HG02981 (cell line): ENCODE data around the gene PTCH1.

Source experiments
- ATAC-seq: cut with Tn5 transposase; IDR thresholded peaks from one replicate; pipeline ENCODE4 v1.9.1; 2021; ENCODE audit warnings: mild to moderate bottlenecking, moderate library complexity; ENCODE audit not compliant: unreplicated experiment

The PTCH1 gene

GRCh38 chr9:95499847-95500246, 16.9 kb downstream of the PTCH1 start:
- ATAC-seq = no peak

- ATAC-seq = no peak
These were observed 17.6 kb downstream of the PTCH1 start for GRCh38 chr9:95499046-95499676.

GRCh38 chr9:95498641-95499040, 18.1 kb downstream of the PTCH1 start:
- no peak for ATAC-seq

- ATAC-seq = no peak
These were observed 19.0 kb downstream of the PTCH1 start for GRCh38 chr9:95497772-95498171.

GRCh38 chr9:95496687-95497086, 20.1 kb downstream of the PTCH1 start:
- no peak for ATAC-seq

DNA sequence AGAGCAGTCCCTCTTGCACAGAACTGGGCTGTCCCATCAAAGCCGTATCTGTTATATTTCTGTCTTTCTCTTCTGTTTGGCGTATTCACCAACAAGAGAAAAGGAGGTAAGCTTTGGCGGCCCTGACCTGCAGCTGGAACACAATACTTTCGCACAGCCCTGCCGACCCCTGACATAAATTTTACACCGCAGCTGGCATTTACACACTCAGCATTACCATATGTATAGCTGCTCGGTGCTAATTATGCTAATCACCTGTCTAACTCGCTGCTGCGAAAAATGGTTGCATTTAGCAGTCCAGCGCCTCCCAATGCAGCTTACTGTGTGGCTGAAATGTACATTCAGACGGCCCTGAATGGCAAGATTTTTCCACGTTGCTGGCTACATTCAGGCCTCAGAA, 20.8 kb downstream of the PTCH1 start:
- ATAC-seq = no peak

DNA sequence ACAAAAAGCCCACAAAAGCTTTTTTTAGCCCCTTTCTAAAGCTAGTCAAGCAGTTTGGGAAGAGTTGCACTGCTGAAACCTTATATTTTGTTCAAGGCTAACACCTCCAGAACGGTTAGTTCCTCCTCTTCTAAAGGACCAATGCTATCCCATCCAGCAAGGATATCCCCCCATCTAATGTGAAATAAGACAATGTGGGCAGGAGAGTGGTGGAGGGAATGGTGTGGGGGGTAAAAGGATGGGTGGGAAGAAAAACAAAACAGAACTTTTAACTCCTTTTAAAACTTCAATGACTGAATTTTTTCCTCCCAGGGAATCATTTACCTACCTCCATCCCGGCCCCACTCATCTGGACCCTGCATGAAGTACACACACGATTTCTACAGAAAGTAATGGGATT, 21.2 kb downstream of the PTCH1 start:
- ATAC-seq = no peak

GRCh38 chr9:95494416-95495371, 22.1 kb downstream of the PTCH1 start:
- ATAC-seq = peak; percentile 88

GRCh38 chr9:95494022-95494415, 22.8 kb downstream of the PTCH1 start:
- ATAC-seq = no peak

DNA sequence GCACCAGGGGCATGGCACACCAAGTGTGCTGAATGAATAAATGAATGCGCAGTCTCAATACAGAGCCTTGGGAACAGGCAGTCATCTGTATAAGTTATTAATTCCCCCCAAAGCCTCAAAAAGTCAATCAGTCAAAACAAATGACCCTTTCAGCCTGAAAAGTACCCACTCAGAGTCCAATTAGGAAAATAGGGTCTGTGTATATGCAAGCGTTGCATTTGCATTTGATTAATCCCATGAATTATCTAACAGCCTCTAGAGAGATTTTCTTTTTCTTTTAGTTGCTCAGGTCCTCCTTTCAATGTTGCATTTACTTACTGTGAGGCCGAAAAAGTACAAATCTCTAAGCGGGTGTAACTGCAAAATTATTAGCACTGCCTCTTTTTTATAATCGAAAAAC, 23.4 kb downstream of the PTCH1 start:
- no peak for ATAC-seq

GRCh38 chr9:95491543-95492320, 25.0 kb downstream of the PTCH1 start:
- no peak for ATAC-seq

DNA sequence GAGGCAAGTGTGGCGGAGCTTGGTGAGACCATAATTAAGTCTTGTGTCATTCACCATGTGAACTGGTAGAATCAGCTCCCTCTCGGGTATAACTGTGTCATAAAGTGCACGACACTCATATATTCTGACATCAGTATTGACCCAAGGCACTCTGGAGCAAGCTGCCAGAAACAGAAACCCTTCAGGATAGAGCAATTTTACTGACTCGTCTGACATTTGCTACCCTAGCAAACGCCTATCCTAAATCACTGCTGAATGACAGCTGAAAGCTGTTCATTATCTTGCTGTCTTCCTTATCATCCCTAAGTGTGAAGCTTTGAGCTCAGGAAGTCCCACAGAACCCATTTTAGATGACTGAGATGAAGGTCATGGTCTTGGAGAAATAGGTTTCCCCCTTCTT, 27.8 kb downstream of the PTCH1 start:
- ATAC-seq = no peak

GRCh38 chr9:95486318-95486717, 30.5 kb downstream of the PTCH1 start:
- no peak for ATAC-seq

GRCh38 chr9:95484225-95484624, 32.5 kb downstream of the PTCH1 start:
- ATAC-seq = no peak

DNA sequence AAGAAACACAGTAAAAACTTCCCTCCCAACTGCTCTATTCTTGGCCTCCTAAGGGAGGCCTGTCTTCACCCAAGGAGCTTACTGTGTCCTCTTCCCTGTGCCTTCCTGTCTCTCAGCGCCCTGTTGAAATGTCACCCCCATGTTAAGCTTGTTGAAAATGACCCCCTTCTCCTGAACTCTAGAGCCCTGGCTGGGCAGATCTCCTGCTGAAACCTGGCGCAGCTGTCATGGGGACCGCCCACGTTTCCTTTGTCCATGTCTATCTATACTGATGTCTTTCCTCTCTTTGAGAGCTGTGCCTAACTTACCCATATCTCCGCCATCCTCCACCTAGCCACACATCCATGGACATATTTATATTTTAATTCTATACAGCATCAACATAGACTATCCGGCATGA, 33.3 kb downstream of the PTCH1 start:
- ATAC-seq = no peak

GRCh38 chr9:95482621-95483020, 34.1 kb downstream of the PTCH1 start:
- no peak for ATAC-seq

DNA sequence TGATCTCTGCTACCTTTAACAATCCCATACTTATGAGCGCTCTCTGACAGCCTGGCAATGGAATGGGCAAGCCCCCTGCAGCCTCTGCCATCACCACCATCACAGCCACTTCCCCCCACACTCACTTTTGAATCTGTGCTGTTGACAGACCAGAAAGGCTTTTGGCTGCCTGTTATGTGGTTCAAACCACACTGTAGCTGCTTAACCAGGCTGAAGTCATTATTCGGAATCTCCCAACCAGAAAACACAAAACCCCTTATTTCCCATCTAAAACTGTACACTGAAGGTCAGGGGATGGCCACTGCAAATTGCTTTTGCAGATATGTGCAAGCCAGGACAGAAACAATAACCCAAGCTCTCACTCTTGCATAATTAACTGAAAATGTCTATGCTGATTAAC, 35.8 kb downstream of the PTCH1 start:
- no peak for ATAC-seq

GRCh38 chr9:95480346-95480745, 36.4 kb downstream of the PTCH1 start:
- ATAC-seq = no peak

DNA sequence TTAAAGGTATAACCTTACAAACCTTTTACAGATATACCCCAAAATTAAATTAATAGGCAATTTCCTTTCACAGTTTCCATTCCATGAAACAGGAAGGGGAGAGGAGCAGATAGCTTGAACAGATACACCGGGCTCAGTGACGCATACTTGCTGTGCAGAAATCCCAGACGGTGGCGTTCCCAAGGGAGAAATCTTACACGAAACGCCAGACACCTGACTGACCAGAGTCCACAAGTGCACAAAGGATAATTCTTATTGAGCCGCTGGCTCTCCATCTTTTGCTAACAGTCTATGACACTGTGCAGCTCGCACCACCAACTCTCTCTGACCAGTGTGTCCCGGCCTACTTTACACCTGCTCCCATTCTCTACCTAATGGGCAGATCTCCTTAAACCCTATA, 37.4 kb downstream of the PTCH1 start:
- ATAC-seq = no peak

DNA sequence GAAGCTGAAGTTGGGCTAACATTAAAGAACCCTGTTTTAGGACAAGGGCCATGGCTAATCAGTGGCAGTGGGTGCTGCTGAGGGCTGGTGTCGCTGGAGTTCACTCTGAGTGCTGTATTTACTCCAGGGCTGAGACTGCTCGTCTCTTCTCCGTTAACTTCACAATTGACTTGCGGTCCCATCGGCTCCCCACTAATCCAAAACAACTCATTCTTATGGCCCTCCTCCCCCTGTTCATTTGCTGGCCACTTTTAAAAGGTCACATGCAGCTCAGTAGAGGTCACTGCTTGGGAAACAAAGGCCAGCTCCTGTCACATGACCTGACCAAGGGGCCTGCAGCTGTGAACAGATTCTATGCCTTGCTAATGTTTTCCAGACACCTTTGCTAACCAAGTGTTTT, 38.4 kb downstream of the PTCH1 start:
- no peak for ATAC-seq

DNA sequence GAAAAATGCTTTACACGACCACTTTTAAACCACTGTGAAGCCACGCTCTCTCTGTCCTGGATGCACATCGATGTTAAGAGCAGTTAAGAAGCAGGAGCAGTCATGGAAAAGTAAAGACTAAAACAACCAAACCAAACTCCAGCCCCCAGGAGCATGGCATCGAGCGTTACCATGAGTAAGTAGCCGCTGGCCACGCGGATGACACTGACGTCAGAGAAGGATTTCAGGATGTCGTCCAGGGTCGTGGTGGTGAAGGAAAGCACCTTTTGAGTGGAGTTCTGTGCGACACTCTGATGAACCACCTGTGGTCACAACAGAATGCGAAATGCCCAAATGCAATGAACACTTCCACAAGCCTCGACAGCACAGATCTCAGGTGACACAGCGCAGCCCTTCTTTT, 38.9 kb downstream of the PTCH1 start:
- no peak for ATAC-seq

- ATAC-seq = no peak
These were observed 39.3 kb downstream of the PTCH1 start for GRCh38 chr9:95477441-95477840.
